NCI-H524 treated with DMSO at 0.1 percent for 48 hours (cell line): ENCODE results near the gene ZNF333.
A peak's percentile ranks its signal among the peaks of the same experiment; 100 is the strongest.

ENCODE experiments used
- DNase-seq: peaks from one replicate; lab custom pipeline; 2025; lab: John Stamatoyannopoulos, UW

ZNF333 gene

GRCh38 chr19:14689598-14690503 lies at the start of gene ZNF333:
Gene ZNF333, plus strand, starts transcription at chr19:14690048. Its CDS starts 3,444 bp downstream, at chr19:14693492.
- peak; percentile 56 for DNase-seq

- no peak for DNase-seq
These were observed 41.3 kb upstream of the ZNF333 start for GRCh38 chr19:14648506-14648905.

DNA sequence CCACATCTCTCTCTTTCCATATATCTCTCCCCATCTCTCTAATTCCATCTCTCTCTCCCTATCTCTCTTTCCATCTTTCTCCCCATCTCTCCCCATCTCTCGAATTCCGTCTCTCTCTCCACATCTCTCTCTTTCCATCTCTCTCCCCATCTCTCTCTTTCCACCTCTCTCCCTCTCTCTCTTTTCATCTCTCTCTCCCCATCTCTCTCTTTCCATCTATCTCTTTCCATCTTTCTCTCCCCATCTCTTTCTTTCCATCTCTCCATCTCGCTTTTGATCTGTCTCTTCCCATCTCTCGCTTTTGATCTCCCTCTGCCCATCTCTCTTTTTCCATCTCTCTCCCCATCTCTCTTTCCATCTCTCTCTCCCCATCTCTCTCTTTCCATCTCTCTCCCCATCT lies 40.8 kb upstream of the ZNF333 start:
- no peak for DNase-seq

DNA sequence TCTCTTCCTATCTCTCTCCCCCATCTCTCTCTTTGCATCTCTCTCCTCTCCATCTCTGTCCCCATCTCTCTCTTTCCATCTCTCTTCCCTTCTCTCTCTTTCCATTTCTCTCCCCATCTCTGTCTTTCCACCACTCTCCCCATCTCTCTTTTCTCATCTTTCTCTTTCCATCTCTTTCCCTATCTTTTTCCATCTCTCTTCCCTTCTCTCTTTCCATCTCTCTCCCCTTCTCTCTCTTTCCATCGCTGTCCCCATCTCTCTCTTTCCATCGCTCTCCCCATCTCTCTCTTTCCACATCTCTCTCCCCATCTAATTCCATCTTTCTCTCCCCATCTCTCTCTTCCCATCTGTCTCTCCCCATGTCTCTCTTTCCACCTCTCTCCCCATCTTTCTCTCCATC lies 39.7 kb upstream of the ZNF333 start:
- DNase-seq = no peak

GRCh38 chr19:14654786-14655560 lies 34.9 kb upstream of the ZNF333 start:
- DNase-seq = no peak

- no peak for DNase-seq
These were observed 34.1 kb upstream of the ZNF333 start for GRCh38 chr19:14655726-14656125.

GRCh38 chr19:14659874-14660489 lies 29.9 kb upstream of the ZNF333 start:
- no peak for DNase-seq

- DNase-seq = no peak
These were observed 28.4 kb upstream of the ZNF333 start for GRCh38 chr19:14661372-14661924.

- no peak for DNase-seq
These were observed 19.9 kb upstream of the ZNF333 start for GRCh38 chr19:14669940-14670339.

GRCh38 chr19:14670408-14670807 lies 19.4 kb upstream of the ZNF333 start:
- no peak for DNase-seq

DNA sequence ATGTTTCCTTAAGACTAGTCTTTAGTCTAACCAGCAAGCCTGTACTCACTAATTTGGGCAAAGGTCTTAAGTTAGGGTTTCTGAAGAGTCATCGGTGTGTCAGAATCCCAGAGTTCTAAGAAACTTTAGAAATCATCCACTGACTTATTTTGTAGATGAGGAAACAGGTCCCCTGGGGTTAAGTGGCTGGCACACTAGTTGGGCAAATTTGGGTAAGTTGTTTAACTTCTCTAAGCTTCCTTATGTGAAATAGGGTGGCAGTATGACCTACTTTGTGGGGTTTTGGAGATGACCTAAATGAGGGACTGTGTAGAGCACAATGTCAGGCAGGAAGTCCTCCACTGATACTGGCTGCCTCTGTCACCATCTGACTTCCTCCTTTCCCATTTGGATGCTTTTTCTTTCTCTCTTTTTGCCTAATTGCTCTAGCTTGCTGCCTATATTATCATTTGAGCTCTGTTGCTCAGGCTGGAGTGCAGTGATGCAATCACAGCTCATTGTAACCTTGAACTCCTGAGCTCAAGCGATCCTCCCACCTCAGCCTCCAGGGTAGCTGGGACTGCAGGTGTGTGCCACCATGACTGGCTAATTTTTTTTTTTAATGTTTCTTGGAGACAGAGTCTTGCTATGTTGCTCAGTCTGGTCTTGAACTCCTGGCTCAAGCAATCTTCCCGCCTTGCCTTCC lies 17.5 kb upstream of the ZNF333 start:
- DNase-seq = no peak

GRCh38 chr19:14673088-14673487 lies 16.8 kb upstream of the ZNF333 start:
- no peak for DNase-seq

- no peak for DNase-seq
These were observed 15.1 kb upstream of the ZNF333 start, which contains the start of gene ADGRE3 for GRCh38 chr19:14674764-14675163. Gene ADGRE3, minus strand, starts transcription at chr19:14674844. Its CDS starts 74 bp downstream, at chr19:14674770.

- DNase-seq = no peak
These were observed 13.1 kb upstream of the ZNF333 start for GRCh38 chr19:14676762-14677161.

DNA sequence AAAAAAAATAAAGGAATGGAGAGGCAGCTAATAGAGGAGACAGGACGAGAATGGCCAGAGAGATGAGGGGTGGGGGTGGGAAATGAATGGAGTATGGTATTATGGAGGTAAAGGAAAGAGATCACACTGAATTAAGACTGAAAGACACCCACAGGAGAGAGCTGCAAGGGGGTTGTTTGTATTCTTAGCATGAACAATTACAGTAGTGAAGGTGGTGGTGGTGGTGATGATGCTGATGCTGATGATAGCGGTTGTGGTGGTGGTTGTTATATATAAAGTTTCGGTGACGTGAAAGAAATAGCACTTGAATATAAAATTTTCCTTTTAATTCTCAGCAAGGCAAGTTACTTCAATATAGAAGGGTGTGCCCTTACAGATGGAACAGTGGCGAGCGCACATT lies 12.4 kb upstream of the ZNF333 start:
- no peak for DNase-seq

GRCh38 chr19:14678199-14678598 lies 11.6 kb upstream of the ZNF333 start:
- no peak for DNase-seq

GRCh38 chr19:14682084-14682483 lies 7.8 kb upstream of the ZNF333 start:
- no peak for DNase-seq

- DNase-seq = no peak
These were observed 6.4 kb upstream of the ZNF333 start for GRCh38 chr19:14683439-14683838.

- DNase-seq = no peak
These were observed 3.4 kb upstream of the ZNF333 start for GRCh38 chr19:14686411-14686810.

DNA sequence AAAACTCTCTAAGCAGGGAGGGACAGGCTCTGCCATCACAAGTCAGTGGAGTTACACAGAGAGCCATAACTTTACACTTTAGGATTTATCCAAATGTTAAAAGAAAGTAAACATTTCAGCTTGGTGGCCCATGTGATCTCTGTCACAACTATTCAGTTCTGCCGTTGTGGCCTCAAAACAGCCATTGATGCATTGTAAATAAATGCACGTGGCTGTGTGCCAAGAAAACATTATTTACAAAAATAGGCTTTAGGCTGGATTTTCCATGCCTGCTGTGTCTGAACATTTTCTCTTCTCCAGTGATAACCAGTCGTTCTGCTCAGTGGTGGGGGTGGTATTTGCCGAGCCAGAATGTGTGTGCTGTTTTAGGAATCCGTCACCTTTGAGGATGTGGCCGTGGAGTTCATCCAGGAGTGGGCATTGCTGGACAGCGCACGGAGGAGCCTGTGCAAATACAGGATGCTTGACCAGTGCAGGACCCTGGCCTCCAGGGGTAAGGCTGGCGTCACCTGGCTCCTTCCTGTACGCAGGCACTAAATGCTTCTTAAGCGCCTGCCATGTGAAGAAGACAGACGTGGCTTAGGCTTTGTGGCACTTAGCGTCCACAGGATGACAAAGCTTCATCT lies 4.9 kb downstream of the ZNF333 start:
- no peak for DNase-seq

DNA sequence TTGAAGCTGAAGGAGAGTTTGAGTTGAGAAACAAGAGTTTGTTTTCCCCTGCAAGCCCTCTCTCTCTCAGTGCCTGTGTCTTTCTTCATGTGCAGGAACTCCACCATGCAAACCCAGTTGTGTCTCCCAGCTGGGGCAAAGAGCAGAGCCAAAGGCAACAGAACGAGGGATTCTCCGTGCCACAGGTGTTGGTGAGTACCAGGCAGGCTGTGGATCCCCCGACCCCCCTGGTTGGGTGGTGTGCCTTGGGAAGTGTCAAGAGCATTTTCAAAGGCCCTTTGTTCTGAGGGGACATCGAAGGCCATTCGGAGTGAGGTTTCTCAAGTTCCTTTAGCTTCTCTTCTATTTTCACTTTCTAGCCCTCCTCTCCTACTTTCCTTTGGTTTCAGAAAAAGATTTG lies 5.6 kb downstream of the ZNF333 start:
- no peak for DNase-seq
